Keratinocyte (primary cell): ENCODE results near the gene SKI. TPM values are rescaled to one million over a fixed set of nuclear protein-coding genes. Genes with fewer than 3 reads are reported as not detected.
A peak's percentile ranks its signal among the peaks of the same experiment; 100 is the strongest.

ENCODE experiments used
- DNase-seq: peaks from one replicate; pipeline ENCODE4 v3.0.0-alpha.2; 2011; ENCODE audit warnings: low read depth, missing footprints, low spot score
- FAIRE-seq: peaks from 2 replicates; lab custom pipeline; 2011; peaks lifted over from hg19 to GRCh38; lab: Jason Lieb, UNC
- H2AFZ ChIP-seq: 2 replicates; pipeline ENCODE4 v1.6.0; 2012; ENCODE audit warnings: low read length, control low read depth, inconsistent platforms; ENCODE audit not compliant: control insufficient read depth
- H3K27ac ChIP-seq: 2 replicates; pipeline ENCODE4 v1.5.1; 2011; ENCODE audit warnings: low read length; ENCODE audit not compliant: control insufficient read depth, insufficient read depth
- H3K27me3 ChIP-seq: 3 replicates; pipeline ENCODE4 v1.6.0; 2011; ENCODE audit warnings: low read length; ENCODE audit not compliant: control insufficient read depth, insufficient read depth; ENCODE audit errors: extremely low read depth
- H3K36me3 ChIP-seq, 2 experiments: 2 replicates in 1 of 2; 3 replicates in 1 of 2; pipeline ENCODE4 v1.5.1; 2011; ENCODE audit warnings: low read length in 2 of 2, mild to moderate bottlenecking in 1 of 2; ENCODE audit not compliant: control insufficient read depth in 2 of 2, insufficient read depth in 2 of 2; ENCODE audit errors: extremely low read depth in 1 of 2
- H3K4me1 ChIP-seq: 3 replicates; pipeline ENCODE4 v1.5.1; 2011; ENCODE audit warnings: low read length; ENCODE audit not compliant: control insufficient read depth, insufficient read depth; ENCODE audit errors: extremely low read depth
- H3K4me2 ChIP-seq: 3 replicates; pipeline ENCODE4 v1.6.0; 2011; ENCODE audit warnings: low read depth, low read length; ENCODE audit not compliant: control insufficient read depth, insufficient read depth; ENCODE audit errors: extremely low read depth
- H3K4me3 ChIP-seq, 3 experiments: fragments of 200-600 bp in 1 of 3; sonication (generic) in 1 of 3; 2 replicates in 2 of 3; 3 replicates in 1 of 3; pipeline ENCODE4 v1.5.1; 2011 to 2016; ENCODE audit warnings: low read length in 3 of 3, mild to moderate bottlenecking in 3 of 3, control low read depth in 2 of 3, inconsistent platforms in 1 of 3, low read depth in 1 of 3, mixed read lengths in 1 of 3, mixed run types in 1 of 3, moderate library complexity in 1 of 3; ENCODE audit not compliant: control insufficient read depth in 2 of 3, insufficient read depth in 2 of 3; ENCODE audit errors: extremely low read depth in 1 of 3
- H3K79me2 ChIP-seq: 2 replicates; pipeline ENCODE4 v1.6.0; 2012; ENCODE audit warnings: low read length; ENCODE audit not compliant: control insufficient read depth, insufficient read depth
- H3K9ac ChIP-seq: 3 replicates; pipeline ENCODE4 v1.6.0; 2011; ENCODE audit warnings: low read length; ENCODE audit not compliant: control insufficient read depth, insufficient read depth; ENCODE audit errors: extremely low read depth
- H3K9me1 ChIP-seq: 3 replicates; pipeline ENCODE4 v1.6.0; 2011; ENCODE audit warnings: low read length; ENCODE audit not compliant: control insufficient read depth, insufficient read depth; ENCODE audit errors: extremely low read depth
- H3K9me3 ChIP-seq: 2 replicates; pipeline ENCODE4 v1.5.1; 2012; ENCODE audit warnings: low read depth, low read length; ENCODE audit not compliant: control insufficient read depth
- H4K20me1 ChIP-seq: 3 replicates; pipeline ENCODE4 v1.6.0; 2011; ENCODE audit warnings: low read length; ENCODE audit not compliant: control insufficient read depth, insufficient read depth; ENCODE audit errors: extremely low read depth
- EZH2 ChIP-seq: IDR thresholded peaks from one replicate; pipeline ENCODE4 v1.6.1; 2012; ENCODE audit warnings: inconsistent platforms, mild to moderate bottlenecking, low read length, moderate library complexity
- dilution Hi-C: fragments of 300-500 bp; cut with MboI; formaldehyde crosslinking; loops from one replicate; pipeline ENCODE4 v1.7.0; 2020; ENCODE audit warnings: low sequenced_read_pairs; ENCODE audit not compliant: extremely low pct_ligation_motif_present
- polyA plus RNA-seq, 5 experiments: library from polyadenylated mRNA; depleted of rRNA in 3 of 5; stranded (reverse) in 3 of 5; stranded (forward) in 1 of 5; unstranded in 1 of 5; fragments of >200 nt; gene quantifications; 1 replicate in 1 of 5; 2 replicates in 3 of 5; 3 replicates in 1 of 5; pipeline versions ENCODE4 v1.2.1 to v1.2.3, GENCODE V29; 2011 to 2012; ENCODE audit warnings: missing spikeins in 2 of 5, low read depth in 1 of 5, low replicate concordance in 1 of 5
- TF ChIP-seq, protein P1 (sequence below), 3 experiments: IDR thresholded peaks in 1 of 3; conservative IDR thresholded peaks in 1 of 3; optimal IDR thresholded peaks in 1 of 3; 2 replicates in 2 of 3; 3 replicates in 1 of 3; pipeline versions ENCODE3 to v1.5.1; 2011; ENCODE audit warnings: low read length in 3 of 3, mild to moderate bottlenecking in 3 of 3, moderate library complexity in 2 of 3, control low read depth in 1 of 3, inconsistent platforms in 1 of 3; ENCODE audit not compliant: insufficient read depth in 2 of 3; ENCODE audit errors: extremely low read depth in 1 of 3

Gene SKI
- polyA plus RNA-seq, 1 donor (not counting 4 experiments of a cell fraction or from before 2014, with no cell fraction given): 4.8 TPM

DNA sequence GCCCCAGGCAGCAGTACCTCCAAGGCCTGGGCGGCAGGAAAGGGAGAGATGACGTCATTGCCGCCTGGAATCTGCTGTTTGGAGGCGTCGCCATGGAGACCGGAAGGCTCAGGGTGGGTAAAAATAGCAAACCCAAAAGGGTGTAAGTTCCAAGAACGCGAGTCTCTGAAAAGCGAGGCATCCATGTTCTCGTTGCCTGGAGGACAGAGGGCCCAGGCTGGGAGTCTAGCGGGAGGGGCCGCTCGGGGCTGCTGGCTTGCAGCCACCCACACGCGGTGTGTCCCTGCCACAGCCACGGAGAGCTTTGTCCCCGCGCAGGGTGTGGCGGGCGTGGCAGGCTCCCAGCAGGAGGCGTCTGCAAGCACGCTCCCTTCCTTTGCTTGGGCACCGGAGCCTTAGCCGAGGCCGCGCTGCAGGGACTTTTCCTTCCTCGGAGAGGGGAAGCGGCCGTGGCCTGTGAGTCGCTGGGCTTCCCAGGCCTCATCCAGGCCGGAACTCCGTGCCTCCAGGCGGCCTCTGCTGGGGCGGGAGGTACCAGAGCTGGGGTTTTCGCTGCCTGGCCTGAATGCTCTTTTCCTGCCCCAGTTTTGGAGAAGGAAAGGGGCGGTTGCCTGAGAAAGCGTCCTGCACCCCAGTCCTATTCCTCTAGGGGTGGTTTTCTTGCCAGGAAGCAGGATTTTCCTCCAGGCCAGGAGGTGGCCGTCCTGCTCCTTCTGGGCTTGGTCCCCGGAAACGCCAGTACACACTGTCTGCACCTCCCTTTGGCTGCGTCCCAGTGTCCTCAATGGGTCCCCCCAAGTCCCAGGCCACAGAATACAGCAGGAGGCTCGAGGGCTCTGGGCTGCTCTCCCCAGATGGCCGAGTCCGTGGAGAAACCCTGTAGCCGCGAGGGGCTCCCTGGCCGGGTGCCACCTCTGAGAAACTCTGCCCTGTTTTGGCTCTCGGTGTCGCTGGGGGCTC is 15.3 kb upstream of the SKI start:
- H3K36me3 ChIP-seq: no peaks in the 10 kb centered on the region
- no peaks in the 10 kb centered on the region for H3K27me3 ChIP-seq
- peak overlapping the region; percentile 72 for H3K9ac ChIP-seq
- peak overlapping the region; percentile 74 for H3K27ac ChIP-seq
- no peaks in the 10 kb centered on the region for H3K9me3 ChIP-seq
- H3K79me2 ChIP-seq: no peaks in the 10 kb centered on the region
- peak overlapping the region; percentile 63 for H3K4me2 ChIP-seq
- FAIRE-seq (peak; percentile 59), DNase-seq (no peak)
- H3K9me1 ChIP-seq: no peaks in the 10 kb centered on the region
- dilution Hi-C loops: no loop called here
- H3K4me3 ChIP-seq: peak overlapping the region in 2 of 3 experiments; percentile 20 to 36
- no peak for TF ChIP-seq EZH2
- TF ChIP-seq, protein P1, sequence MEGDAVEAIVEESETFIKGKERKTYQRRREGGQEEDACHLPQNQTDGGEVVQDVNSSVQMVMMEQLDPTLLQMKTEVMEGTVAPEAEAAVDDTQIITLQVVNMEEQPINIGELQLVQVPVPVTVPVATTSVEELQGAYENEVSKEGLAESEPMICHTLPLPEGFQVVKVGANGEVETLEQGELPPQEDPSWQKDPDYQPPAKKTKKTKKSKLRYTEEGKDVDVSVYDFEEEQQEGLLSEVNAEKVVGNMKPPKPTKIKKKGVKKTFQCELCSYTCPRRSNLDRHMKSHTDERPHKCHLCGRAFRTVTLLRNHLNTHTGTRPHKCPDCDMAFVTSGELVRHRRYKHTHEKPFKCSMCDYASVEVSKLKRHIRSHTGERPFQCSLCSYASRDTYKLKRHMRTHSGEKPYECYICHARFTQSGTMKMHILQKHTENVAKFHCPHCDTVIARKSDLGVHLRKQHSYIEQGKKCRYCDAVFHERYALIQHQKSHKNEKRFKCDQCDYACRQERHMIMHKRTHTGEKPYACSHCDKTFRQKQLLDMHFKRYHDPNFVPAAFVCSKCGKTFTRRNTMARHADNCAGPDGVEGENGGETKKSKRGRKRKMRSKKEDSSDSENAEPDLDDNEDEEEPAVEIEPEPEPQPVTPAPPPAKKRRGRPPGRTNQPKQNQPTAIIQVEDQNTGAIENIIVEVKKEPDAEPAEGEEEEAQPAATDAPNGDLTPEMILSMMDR (optimal IDR thresholded peaks at IDR 0.05 in 1 of 3, IDR thresholded peaks at IDR 0.05 in 1 of 3, conservative IDR thresholded peaks at IDR 0.05 in 1 of 3; ENCODE audit: extremely low read depth in 1 of 3, insufficient read depth in 2 of 3, low read length in 3 of 3): peak; percentile 22 to 58 (median 44)
- H3K4me1 ChIP-seq: peaks cover 45% of the 10 kb centered on the region
- H4K20me1 ChIP-seq: no peaks in the 10 kb centered on the region
- peak overlapping the region; percentile 84 for H2AFZ ChIP-seq

DNA sequence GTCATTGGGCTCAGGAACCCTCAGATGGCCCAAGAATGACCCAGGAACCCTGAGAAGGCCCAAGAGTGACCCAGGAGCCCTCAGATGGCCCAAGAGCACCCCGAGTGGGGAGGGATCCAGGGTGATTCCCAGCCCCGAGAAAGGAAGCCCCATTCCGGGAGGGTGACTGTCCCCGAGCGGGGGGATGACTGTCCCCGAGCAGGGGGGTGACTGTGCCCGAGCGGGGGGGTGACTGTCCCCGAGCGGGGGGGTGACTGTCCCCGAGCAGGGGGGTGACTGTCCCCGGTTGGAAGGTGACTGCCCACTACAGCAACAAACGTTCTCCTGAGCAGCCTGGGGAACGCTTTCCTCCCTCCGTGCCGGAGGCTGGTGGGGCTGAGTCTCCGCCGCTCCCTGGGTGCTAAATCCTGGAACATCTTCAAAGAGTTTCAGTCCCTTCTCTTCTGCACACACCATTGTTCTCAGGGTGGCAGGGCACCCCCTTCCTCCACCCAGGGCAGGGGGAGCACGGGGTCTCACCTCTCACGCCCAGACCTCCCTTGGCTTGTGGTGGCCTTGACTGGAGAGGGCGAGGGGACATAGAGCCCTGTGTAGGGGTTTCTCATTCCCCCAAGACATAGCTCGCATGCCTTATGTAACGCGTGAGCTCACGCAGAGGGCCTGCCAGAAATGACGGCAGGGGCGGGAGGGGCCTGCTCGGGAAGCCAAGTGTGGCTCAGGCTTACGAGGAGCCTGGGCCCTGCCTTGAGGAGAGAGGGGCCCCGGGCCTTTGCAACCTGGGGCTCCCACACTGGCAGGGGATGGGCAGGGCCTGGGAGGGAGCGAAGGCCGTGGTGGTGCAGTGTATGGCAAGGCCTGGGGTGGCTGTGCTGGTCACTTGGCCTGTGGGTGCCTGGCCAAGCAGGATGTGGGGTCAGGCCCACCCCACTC is 14.3 kb upstream of the SKI start:
- Histone ChIP-seq H3K27me3 (no peaks in the 10 kb centered on the region), H3K27ac (peak overlapping the region; percentile 74), H4K20me1 (no peaks in the 10 kb centered on the region), H3K36me3 (no peaks in the 10 kb centered on the region), H3K9me3 (no peaks in the 10 kb centered on the region), H3K79me2 (no peaks in the 10 kb centered on the region), H3K4me1 (peaks cover 35% of the 10 kb centered on the region), H3K4me3 (peak overlapping the region in 1 of 3 experiments; percentile 36), H3K9me1 (no peaks in the 10 kb centered on the region), H3K4me2 (peak overlapping the region; percentile 63), H2AFZ (peak overlapping the region; percentile 84), H3K9ac (peak overlapping the region; percentile 72)
- dilution Hi-C loops: no loop called here
- no peak for FAIRE-seq
- DNase-seq: no peak
- TF ChIP-seq, protein P1 (optimal IDR thresholded peaks at IDR 0.05 in 1 of 3, IDR thresholded peaks at IDR 0.05 in 1 of 3, conservative IDR thresholded peaks at IDR 0.05 in 1 of 3; ENCODE audit: extremely low read depth in 1 of 3, insufficient read depth in 2 of 3, low read length in 3 of 3): no peak
- no peak for TF ChIP-seq EZH2
